Hematopoietic multipotent progenitor cell (in vitro differentiated cells): Measurements from ENCODE around the gene TMEM106C. TPM values are rescaled to one million over a fixed set of nuclear protein-coding genes. Genes with fewer than 3 reads are reported as not detected.
"Not testable (repeated sequence)": the region's sequence is repeated elsewhere in the genome, so short reads cannot be mapped to it uniquely, and the experiment has no call there.

Source experiments
- DNase-seq, 3 donors: peaks; one replicate each; pipeline ENCODE4 v3.0.0-alpha.2; 2011 to 2015; ENCODE audit warnings: low read depth in 2 of 3, low spot score in 2 of 3
- total RNA-seq: library from RNA; depleted of rRNA; stranded (reverse); fragments of >200 nt; gene quantifications from one replicate; pipeline ENCODE4 v1.2.3, GENCODE V29; 2012

The TMEM106C gene
- total RNA-seq, 1 donor: 40.7 TPM

DNA sequence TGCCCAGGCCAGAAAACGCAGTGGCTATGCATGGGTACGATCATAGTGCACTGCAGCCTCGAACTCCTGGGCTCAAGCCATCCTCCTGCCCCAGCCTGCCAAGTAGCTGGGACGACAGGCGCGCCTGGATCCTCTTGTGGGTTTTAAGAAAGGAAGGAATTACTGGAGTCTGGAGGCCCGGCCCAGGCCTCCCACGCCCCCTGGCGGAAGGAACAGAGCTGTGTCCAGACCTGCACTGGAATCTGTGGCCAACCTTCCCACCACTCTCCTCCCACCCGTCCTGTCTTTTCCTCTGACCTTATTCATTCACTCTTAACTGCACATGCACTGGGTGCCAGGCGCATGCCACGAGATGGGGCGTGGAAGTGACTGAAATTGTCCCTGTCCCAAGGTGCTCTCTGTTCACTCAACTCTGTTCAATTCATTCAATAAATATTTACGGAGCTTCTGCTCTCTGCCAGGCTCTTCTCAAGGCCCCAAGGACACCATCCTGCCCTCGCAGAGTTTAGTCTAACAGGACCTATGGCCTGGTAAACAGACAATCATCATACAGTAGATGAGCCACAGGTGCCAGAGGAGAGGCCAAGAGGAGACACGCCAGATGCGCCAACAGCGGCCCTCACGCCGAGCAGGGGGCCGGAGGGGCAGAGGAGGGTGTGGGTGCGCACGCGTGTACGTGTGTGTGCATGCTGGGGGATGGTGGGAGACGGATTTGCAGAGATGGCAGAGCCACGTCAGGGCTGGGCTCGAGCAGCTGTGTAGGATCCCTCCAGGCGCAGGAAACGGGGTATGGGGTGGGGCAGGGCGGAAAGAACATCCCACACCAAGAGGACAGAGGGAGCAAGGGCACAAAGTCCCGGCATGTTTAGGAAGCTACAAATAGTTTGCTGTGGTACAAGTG lies 13.7 kb upstream of the TMEM106C start:
- DNase-seq: peak in 2 of 3 donors; percentile 33 to 53

DNA sequence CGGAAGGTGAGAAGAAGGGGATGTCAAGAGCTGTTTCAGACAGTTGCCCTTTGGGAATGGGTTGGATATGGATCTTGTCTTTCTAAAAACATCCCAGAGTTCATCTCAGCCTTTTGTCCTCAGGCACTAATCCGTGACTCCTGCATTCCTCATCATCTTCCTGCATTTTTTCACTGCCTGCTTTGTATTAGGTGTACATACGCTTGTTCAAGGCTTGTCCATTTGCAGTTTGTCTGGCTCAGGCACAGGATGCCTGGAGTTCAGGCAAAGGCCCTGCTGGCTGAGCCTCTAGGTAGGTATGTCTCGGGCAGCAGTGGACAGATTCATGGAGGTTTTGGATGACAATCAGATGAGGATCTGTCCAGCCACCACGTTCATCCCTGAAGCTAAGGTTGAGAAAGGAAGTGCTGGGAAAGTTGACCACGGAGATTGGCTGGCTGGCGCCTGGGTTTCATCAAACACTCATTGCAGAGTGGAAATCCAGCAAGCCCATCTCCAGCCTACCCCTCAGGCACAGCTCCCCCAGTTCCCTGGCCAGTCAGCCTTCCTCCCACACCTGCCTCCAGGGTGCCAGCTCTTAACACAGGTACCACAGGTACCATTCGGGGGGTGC lies 12.4 kb upstream of the TMEM106C start:
- DNase-seq: no peak

DNA sequence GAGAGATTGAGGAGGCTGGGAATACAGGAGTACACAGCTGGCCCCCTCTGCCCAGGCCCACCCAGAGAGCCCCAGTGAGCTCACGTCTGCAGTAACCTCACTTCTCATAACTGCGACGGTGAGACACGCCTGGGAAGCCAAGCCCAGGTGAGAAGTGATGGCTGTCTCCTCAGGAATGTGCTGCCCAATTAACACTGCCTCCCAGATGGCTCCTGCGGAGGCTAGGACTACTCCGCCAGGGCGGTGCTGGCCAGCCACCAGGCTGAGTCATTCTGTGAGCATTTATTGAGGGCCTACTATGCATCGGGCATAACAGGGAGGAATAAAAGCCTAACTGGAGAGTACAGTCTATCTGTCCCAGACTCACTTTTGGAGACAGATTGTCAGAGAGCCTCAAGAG lies 9.3 kb upstream of the TMEM106C start:
- no peak for DNase-seq

DNA sequence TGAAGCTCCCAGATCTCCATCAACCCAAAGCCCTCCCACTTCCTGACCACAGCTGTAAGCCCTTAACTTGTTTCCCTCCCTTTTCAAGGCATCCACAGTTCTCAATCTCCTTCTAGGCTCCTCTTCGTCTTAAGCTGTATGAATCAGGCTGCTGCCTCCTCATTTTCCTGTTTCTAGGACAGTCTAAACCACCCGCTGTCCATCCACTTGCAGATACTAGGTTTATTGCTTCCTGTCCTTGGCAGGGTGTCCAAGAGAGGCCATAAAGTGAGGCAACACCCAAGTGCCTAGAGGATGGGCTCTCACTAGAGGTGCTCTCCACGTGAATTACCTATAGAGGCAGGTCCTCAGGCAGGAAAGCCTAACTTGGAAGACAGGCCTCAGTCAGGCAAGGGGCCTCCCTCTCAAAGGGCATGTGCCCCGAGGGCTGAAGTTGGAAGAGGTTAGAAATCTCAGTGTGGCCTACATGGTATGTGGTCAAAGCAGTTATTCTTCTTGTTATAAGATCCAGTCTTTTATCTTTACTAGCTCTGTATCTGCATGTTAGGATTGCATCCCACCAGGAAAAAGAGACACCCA lies 8.8 kb upstream of the TMEM106C start:
- no peak for DNase-seq

DNA sequence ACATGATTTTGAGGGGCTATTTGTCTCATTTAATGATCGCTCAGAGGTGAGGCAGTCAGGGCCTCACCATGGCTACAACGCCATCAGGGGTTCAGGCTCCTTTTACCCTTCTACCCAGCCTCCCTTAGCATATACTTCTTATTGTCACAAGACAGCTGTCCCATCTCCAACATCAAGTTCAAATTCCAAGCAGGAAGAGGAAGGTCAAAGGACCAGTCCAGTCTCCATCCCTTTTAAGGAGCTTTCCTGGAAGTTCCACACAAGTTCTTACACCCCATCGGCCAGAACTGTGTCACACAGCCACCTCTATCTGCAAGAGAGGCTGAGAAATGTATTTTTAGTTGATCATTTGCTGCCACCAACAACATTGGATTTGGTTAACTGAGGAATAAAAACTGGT lies 8.3 kb upstream of the TMEM106C start:
- DNase-seq: no peak

DNA sequence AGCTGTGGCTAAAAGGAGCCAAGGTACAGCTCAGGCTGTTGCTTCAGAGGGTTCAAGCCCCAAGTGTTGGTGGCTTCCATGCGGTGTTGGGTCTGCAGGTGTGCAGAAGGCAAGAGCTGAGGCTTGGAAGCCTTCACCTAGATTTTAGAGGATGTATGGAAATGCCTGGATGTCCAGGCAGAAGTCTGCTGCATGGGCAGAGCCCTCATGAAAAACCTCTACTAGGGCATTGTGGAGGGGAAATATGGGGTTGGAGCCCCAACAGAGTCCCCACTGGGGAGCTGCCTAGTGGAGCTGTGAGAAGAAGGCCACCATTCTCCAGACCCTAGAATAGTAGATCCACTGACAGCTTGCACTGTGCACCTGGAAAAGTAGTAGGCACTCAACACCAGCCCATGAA lies 5.7 kb upstream of the TMEM106C start:
- DNase-seq: not testable (repeated sequence)

DNA sequence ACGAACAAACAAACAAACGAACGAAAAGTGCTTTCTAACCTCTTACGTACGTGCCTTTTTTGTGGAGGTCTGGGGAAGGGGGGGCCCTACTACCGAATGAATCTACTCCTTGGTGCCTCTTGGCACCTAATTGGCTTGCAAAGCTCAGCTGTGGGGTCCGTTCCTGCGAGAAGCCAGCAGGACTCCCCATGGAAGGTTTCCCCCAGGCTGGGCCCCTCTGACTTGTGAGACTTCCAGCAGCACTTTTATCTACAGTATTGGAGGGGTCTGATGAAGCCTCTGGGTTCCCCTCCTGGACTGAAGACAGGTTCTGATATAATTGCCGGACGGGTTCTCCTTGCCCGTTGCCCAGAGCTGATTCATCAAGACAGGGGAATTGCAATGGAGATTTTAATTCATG lies 1.2 kb upstream of the TMEM106C start:
- DNase-seq: no peak

DNA sequence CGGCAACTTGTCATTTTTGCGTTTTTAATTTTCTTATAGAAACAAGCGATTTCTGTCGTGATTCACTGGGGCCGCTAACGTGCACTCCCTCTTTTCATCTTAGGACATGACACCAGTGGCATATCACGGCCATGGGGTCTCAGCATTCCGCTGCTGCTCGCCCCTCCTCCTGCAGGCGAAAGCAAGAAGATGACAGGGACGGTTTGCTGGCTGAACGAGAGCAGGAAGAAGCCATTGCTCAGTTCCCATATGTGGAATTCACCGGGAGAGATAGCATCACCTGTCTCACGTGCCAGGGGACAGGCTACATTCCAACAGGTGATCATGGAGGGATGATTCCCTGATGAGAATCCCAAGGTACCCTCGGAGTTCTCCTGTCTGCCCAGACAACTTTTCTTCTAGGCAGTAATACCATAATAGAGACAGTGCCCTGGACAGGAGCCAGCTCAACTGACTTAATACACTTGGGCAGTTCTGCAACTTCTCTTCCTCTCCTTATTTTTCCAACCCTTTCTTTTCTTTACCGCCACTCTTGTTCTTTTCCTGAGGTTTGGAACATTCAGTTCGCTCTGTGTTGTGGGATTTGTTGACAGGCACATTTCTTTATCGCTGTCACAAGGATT lies 821 bp downstream of the TMEM106C start:
- peak in 2 of 3 donors; percentile 9 to 12 for DNase-seq

DNA sequence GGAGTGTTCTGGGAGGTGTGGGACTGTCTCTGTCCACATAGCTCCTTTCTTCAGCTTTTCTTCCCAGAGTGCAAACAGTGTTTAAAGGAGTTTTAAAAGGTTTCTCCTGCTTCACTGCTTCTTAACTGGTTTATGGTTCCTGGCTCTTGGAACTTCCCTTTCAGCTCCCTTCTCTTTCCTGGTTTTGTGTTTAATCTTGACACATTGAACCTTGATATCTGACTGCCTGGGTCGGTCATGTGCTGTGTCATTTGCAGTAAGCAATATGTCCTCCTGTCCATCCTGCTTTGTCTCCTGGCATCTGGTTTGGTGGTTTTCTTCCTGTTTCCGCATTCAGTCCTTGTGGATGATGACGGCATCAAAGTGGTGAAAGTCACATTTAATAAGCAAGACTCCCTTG lies 2.2 kb downstream of the TMEM106C start:
- DNase-seq: no peak

DNA sequence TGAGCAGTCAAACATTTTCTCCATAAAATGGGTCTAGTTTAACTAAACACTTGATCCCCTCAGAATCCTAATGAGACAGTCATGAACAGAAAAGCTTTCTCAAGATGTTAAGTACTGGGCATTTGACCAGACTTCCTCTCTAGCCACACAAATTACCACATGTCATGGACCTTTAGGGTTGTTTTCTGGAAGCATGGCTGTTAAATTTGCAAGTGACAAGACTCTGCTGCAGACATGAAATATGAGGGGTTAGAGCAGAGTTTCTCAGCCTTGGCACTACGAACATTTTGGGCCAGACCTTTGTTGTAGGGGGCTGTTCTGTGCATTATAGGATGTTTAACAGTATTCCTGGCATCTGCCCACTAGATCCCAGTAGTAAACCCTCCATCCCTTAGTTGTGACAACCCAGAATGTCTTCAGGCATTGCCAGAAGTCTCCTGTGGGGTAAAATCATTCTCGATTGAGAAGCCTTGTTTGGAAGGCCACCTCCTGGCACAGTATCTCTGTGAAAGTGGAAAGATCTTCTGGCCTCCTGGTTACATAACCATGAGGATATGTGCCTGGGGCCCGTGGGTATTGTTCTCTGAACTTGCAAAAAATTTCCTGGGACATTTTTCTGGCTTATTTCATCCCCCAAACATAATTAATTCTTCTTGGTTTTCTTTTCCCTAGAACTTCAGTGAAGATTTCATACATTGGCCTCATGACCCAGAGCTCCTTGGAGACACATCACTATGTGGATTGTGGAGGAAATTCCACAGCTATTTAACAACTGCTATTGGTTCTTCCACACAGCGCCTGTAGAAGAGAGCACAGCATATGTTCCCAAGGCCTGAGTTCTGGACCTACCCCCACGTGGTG lies 4.3 kb downstream of the TMEM106C start:
- no peak for DNase-seq

DNA sequence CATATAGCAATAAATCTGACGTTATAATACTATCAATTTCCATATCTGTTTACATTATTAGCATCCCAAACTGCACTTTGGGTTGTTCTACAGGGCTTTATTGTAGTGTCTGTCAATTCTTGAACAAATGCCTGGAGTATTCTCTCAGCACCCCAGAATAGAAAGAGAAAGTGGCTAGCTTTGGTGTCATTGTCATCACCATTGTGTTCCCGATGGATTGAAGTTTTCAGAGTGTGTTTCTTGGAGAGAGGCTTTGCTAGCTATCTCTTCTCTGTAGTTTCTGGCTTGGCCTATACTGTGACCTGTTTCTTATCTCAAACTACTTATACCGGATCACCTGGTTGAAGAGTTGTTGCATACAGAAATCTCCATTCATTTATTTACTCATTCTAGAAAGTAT lies 6.4 kb downstream of the TMEM106C start:
- no peak for DNase-seq

DNA sequence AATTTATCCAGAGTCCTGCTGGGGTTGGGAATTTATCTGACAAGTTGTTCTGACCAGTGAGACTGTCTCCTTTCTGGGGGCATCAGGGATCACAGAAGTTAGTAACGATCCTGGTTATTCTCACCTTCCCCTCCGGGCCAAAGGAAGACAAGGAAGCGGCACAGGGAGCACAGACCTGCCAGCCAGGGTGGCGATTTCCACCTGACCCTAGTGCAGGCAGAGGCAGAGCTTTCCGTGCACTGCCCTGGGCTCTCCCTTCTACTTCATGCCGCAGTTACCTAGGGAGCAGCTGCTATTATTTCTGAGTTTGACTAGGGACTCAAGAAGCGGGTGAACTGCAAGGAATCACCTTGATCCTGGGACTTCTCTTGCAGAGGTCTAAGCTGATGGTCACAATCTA lies 7.4 kb downstream of the TMEM106C start:
- no peak for DNase-seq

DNA sequence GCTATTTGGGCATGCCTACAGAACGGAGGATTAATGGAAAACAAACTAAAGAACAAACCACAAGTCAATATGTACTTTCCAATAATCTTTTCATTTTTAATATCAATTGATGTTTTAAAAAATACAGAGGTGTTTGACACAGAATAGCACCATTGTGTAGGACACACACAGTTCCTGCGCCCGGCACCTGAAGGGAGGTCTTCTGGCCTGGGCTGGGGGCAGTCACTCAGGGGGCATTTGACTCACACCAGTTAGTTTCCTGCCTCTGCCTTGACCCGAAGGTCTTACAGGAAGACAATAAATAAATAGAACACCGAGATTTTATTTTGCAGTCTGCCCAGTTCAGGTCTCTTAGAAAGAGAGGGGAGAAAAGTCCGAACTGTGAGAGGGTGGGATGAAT lies 9.5 kb downstream of the TMEM106C start:
- no peak for DNase-seq

DNA sequence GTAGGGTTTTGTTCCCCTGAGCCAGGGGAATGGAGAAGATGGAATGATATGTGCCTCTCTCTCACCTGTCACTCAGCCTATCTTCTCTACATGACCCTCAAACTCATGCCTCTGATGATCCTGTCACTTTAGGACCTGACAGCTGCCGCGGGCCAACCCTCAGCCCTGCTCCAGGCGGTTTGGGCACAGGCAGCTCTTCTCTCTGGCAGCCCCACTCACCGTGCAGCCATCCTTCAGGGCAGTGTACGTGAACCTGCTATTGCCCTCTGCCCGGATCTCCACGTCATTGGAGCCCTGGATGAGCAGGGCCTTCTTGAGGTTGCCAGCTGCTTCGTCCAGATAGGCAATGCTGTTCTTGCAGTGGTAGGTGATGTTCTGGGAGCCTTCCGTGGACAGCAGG lies 10.5 kb downstream of the TMEM106C start:
- DNase-seq: no peak

DNA sequence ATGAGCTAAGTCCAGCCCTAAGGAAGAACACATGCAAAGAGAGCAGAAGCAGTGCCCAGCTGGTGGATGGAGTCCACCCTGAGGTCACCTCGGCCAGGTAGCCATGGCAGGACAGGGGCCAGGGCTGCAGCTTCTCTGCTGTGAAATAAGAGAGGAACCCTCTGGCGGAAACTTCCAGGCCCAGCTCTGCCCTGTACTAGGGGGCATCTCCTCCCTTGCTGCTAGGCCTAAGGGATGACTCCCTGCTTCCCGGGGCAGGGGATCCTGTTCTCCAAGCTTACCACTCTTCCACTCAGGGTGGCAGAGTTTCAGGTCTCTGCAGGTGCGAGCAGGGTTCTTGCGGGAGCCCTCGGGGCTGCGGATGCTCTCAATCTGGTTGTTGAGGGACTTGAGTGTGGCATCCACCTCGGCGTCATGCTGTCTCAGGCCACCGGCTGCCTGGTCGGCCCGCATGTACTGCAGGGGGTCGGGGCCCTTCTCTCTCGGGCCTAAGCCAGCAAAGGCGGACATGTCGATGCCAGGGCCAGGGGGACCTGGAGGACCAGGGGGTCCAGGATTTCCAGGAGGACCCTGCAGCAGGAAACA lies 11.7 kb downstream of the TMEM106C start:
- DNase-seq: no peak

DNA sequence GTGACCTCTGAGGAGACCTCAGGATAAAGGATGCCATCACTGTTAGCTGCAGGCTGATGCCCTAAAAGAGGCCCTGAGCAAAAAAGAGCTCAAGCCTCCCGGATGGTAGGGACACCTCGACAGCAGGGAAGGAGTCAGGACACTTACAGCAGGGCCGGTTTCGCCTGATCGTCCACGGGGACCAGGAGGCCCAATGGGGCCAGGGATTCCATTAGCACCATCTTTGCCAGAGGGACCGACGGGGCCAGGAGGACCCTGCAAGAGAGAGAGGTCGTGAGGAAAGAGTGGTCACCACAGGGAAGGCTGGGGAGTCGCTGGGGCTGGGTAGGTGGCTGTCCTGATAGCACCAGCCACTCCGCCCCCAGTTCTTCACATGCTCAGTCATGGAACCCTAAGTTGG lies 12.4 kb downstream of the TMEM106C start:
- no peak for DNase-seq

DNA sequence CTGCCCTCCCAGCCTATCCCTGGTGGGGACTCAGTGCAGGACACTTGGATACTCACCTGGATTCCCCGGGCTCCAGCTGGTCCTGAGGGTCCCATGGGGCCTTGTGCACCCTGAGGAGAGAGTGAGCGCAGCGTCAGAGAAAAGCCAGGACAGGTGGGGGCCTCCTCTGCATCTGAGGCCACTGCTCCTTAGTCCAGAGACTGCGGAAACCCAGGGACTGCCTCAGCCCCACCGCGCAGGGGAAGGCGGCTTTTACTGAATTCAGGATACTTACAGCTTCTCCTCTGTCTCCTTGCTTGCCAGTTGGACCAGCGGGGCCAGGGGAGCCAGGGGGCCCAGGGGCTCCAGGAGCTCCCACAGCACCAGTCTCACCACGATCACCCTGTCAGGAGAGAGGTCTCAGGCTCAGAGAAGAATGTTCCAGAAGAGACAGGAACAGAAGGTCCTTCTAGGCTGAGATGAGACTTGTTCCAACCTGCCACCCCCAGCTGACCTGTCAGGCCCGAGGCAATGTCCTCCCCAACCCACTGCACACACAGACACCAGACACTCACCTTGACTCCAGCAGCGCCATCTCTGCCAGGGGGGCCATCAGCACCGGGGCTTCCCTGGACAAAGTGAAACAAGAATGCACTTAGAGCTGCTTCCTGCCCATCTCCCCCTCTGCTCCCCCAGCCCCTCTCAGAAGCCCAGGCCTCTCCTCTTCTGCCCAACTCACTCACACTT lies 13.8 kb downstream of the TMEM106C start:
- DNase-seq: no peak

DNA sequence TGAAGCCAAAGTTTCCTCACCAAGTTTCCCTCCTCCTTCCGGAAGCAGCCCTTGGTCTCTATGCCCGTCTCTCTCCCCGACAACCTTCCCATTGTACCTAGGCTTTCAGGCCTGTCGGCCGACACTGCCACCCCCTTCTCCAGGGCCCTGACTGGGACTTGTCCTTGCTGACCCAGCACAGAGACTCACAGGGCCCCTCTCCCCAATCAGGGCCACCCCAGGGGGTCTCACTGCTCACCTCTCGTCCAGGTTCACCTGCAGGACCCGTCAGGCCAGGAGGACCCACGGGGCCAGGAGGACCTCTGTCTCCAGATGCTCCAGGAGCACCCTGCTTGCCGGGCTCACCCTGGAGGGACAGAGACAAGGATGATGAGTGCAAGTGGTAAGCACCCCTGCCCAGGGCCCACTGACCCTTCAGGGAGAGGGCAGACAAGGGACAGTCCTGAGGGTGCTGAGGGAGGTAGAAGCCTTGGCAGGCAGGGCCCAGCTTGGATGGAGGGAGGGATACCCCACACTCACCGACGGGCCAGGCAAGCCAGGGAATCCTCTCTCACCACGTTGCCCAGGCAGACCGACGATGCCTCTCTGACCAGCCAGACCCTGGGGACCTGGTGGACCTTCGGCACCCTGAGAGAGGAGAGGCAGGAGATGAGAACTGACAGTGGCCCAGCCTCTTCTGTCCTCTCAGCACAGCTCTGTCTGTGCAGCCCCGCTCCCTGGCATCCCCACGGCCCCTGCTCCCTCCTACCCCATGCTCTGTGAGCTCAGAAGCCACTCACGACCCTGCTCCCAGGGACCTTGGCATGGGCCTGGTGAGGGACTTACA lies 14.6 kb downstream of the TMEM106C start:
- no peak for DNase-seq

DNA sequence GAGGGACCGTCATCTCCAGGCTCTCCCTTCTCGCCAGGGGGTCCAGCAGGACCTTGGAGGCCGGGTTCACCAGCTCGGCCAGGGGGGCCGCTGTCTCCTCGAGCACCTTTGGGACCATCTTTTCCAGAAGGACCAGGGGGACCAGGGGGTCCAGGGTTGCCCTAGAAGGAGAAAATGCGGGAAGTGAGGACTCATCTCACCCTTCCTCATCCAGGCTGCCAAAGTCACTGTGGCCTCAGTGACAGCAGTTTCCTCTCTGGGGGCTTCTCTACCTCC lies 15.1 kb downstream of the TMEM106C start:
- no peak for DNase-seq
